GM12875 (cell line): ENCODE measurements around the gene FGF21.

Source experiments
- H3K4me3 ChIP-seq: one replicate; pipeline ENCODE4 v1.5.1; 2011; ENCODE audit warnings: low read depth, low read length, control low read depth
- CTCF ChIP-seq: IDR thresholded peaks from 2 replicates; pipeline ENCODE4 v1.5.1; 2011; ENCODE audit warnings: low read depth, mild to moderate bottlenecking, control low read depth, inconsistent platforms, low read length, moderate library complexity, borderline replicate concordance; ENCODE audit not compliant: insufficient read depth

FGF21 gene

GRCh38 chr19:48750351-48750750, 5.0 kb upstream of the FGF21 start:
- TF ChIP-seq CTCF, result no peak
- no peak overlapping the region for H3K4me3 ChIP-seq

DNA sequence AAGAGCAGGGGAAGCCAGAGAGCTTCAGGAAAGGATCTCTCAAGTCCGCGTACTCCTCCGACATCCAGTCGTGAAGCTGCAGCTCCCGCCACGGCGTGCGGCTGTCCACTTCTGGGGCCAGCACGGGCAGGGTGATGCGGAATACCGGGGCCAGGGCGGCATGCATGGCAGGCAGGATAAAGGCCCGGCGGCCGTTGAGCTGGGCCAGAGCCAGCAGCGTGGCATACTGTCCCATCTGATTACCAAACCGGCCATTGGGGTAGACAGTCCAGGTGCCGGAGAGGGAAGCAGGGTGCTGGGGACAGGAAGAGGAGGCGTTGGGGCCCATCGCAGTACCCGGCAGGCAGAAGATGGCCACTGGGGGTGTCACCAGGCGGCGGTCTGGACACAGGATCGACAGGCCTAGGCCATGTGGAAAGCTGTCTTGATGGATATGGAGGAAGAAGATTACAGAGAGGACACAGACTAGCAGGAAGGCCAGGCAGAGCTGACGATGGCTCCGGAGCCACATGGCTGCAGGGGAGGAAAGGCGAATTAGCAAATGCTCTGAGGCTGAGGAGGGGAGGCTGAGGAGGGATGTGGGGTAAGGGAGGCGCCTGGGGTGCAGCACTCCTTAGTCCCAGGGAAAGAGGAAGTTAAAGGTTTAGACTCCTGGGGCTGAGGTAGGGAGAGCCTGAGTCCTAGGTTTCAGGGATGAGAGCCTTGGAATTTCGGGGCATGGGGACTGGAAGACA, 4.4 kb upstream of the FGF21 start:
- TF ChIP-seq CTCF, result no peak
- no peak overlapping the region for H3K4me3 ChIP-seq

DNA sequence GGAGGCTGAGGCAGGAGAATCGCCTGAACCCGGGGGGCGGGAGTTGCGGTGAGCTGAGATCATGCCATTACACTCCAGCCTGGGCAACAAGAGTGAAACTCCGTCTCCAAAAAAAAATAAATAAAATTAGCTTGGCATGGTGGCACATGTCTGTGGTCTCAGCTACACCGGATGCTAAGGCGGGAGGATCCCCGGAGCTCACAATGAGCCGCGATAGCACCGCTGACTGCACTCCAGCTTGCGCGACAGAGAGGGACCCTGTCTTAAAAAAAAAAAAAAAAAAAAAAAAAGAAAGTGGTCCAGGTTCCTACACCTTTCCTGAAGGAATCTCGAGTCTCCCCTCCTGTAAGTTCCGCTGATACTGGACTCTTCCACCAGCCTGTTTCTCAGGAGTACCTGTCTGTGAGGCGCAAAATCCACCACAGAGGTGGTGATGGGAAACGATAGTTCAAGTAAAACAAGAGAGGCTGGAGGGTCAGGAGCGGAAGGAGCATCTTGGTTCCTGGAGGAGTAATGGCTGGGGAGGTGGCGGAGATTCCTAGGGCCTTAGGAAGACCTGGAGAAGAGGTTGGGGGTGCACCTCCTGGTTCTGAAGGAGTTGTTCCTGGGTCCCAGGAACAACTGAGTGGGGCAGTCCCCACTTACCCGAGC, 3.4 kb upstream of the FGF21 start:
- no peak overlapping the region for H3K4me3 ChIP-seq
- no peak for TF ChIP-seq CTCF

DNA sequence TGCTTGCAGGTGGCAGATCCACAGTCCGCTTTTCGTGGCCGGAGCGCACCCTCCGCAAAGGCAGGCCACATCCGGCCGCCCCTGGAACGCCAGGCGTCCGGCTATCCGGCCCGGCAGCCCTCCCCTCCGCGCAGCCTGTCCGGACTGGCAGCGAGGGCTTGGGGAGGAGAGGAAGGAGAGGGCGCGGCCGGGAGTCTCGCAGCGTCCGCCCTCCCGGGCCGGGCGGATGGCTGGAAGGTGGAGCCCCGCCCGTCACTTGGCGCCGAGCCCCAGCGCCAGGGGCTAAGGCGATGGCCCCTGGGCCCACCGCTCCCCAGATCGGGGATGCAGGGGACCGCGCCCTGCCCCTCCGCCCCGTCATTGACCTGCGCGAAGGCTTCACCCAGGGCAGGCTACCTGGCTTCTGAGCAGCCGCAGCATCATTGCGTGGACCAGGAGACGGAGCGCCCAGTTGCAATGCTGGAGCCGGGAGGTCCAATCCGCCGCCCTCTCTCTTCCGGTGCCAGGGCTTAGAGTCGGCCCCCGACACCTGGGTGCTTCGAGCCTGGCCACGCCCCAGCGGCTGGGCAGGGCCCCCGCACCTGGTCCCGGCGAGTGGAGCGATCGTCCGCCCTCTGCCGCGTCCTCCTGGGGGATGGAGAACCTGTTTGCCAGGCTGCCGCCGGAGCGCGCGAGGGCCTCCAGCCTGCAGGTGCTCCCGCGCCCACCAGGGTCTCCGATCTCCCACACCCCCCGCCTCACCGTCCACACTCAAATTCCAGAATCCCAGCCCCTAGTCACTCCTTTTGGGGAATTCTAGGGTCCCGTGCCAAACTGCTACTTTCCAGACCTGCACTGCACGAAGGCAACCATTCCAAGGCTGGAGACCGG, 2.6 kb upstream of the FGF21 start, which contains the start of gene FUT1:
Gene FUT1 (minus strand): TSS at position 146 of the 870 bp plus-strand sequence. CDS start 1,360 bp downstream, outside the sequence.
- H3K4me3 ChIP-seq, result no peak within 1 kb of the TSS
- TF ChIP-seq CTCF, result no peak

DNA sequence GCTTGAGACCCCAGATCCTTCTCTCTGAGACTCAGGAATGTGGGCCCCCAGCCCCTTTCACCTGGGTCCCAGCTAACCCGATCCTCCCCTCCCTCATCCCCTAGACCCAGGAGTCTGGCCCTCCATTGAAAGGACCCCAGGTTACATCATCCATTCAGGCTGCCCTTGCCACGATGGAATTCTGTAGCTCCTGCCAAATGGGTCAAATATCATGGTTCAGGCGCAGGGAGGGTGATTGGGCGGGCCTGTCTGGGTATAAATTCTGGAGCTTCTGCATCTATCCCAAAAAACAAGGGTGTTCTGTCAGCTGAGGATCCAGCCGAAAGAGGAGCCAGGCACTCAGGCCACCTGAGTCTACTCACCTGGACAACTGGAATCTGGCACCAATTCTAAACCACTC, 463 bp downstream of the FGF21 start:
- TF ChIP-seq CTCF, result no peak
- H3K4me3 ChIP-seq, result no peak overlapping the region

GRCh38 chr19:48756212-48756611, 888 bp downstream of the FGF21 start:
- no peak for TF ChIP-seq CTCF
- no peak overlapping the region for H3K4me3 ChIP-seq
